ENCODE results near the gene UQCC2. TPM values are rescaled to one million over a fixed set of nuclear protein-coding genes. Genes with fewer than 3 reads are reported as not detected.
A peak's percentile ranks its signal among the peaks of the same experiment; 100 is the strongest.

Gene UQCC2
- total RNA-seq, 1 experiment from 2014 or later, result 71.2 TPM

DNA sequence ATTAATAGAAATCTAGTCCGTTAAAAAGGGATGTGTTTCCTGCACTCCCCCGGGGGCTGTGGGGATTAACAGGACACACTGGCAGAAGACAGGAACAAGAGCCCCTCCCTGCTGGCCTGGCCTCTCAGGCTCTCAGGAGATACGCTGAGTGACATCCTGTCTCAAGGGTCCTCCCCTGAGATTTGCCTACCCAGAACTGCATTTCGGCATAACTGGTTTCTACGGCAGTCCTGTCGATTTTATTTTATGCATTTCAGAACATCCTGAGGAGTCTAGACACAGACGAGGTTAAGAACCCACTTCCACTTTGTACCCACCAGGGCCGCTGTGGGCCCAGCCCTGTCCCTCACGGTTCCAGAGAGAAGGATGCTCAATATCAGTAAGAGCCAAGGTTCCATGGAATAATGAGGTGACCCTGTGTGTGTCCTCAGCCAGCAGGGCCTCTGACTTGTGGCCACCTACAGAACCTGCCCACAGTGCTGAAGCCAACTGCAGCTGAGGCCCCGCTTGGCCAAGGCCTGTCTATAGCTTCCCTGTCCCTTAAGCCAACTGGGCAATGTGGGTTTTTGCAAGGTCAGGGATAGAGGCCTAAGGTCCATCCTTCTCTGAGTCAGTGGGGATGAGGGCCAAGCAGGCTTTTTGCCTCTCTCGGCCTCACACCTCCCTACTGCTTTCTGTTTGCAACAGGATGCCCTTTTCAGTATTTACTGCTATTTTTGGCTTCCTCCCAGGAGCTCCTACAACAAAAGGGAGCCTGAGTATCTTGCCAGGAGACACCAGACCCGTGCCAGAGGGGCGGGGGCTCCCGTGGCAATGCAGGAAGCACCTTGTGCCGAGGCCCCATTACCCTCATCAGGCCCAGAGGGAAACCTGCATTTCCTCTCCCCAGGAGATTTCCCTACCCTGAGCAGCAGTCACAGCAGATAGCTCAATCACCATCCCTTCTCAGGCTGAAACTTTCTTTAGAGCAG is 14.7 kb downstream of the UQCC2 start:
- Histone ChIP-seq H4K20me1 (ENCODE audit: insufficient read depth) (peaks cover 23% of the 10 kb centered on the region), H3K9me3 (ENCODE audit: insufficient read depth, low read depth) (no peaks in the 10 kb centered on the region), H3K9me2 (ENCODE audit: insufficient read depth) (no peaks in the 10 kb centered on the region), H3K4me3 (no peak overlapping the region), H3F3A (ENCODE audit: insufficient read depth, low read depth) (peaks cover 67% of the 10 kb centered on the region), H3K36me3 (ENCODE audit: low read depth) (peaks cover 29% of the 10 kb centered on the region), H3K27me3 (ENCODE audit: insufficient read depth, low read depth) (no peaks in the 10 kb centered on the region), H2AFZ (no peak overlapping the region), H3K4me2 (no peak overlapping the region), H3K4me1 (replicated peaks; ENCODE audit: insufficient read depth) (peaks cover 21% of the 10 kb centered on the region; the same call in 1 of the 2 replicates), H3K27ac (0 out of 2 replicates have a peak overlapping the region, but pooled peaks have one; percentile 19), H3K79me2 (ENCODE audit: low read depth) (no peaks in the 10 kb centered on the region)
- TF ChIP-seq, protein P1, sequence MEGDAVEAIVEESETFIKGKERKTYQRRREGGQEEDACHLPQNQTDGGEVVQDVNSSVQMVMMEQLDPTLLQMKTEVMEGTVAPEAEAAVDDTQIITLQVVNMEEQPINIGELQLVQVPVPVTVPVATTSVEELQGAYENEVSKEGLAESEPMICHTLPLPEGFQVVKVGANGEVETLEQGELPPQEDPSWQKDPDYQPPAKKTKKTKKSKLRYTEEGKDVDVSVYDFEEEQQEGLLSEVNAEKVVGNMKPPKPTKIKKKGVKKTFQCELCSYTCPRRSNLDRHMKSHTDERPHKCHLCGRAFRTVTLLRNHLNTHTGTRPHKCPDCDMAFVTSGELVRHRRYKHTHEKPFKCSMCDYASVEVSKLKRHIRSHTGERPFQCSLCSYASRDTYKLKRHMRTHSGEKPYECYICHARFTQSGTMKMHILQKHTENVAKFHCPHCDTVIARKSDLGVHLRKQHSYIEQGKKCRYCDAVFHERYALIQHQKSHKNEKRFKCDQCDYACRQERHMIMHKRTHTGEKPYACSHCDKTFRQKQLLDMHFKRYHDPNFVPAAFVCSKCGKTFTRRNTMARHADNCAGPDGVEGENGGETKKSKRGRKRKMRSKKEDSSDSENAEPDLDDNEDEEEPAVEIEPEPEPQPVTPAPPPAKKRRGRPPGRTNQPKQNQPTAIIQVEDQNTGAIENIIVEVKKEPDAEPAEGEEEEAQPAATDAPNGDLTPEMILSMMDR (conservative IDR thresholded peaks at IDR 0.05), result no peak
- TF ChIP-seq EZH2 (IDR thresholded peaks at IDR 0.05; ENCODE audit: low read depth), result no peak
- POLR2A ChIA-PET (ENCODE audit: unreplicated experiment), result interaction anchor here (0.6 kb wide), 3 partner anchors 28 to 872 kb away, joined by 3 read pairs; no protein-coding TSS in a partner anchor
- DNase-seq, result peak in 1 of 2 experiments; percentile 71
- CTCF ChIA-PET, result interaction anchor here (0.6 to 1.7 kb wide), 3 partner anchors 14 to 114 kb away, joined by 3 to 7 read pairs (median 6); partner anchors contain the start of gene UQCC2
- intact Hi-C loops (cut with micrococcal nuclease; ENCODE audit: unreplicated experiment), result no loop called here
- BruUV-seq (replicated peaks), result no TSS peak

DNA sequence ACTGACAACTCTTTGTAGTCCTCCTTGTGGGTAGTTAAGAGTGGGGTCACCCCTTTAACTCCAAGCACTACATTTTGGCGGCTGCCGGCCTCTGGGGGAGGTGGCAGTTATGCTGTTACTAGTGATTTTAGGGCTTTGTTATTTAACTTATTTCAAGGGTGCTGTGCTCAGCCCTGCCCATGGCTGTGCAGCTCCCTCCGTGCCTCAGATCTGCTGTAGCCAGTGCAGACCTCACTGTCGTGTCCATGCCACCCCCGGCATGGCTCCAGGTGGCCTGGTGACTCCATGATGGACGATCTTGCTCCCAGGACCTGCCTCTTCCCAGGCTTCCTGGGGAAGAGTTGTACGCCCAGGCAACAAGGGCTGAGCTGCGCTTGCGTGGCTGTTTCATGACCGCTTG is 15.4 kb downstream of the UQCC2 start:
- Histone ChIP-seq H3K27ac (no peak overlapping the region), H3K4me2 (no peak overlapping the region), H3K9me2 (ENCODE audit: insufficient read depth) (no peaks in the 10 kb centered on the region), H4K20me1 (ENCODE audit: insufficient read depth) (peaks cover 29% of the 10 kb centered on the region), H3K36me3 (ENCODE audit: low read depth) (peaks cover 26% of the 10 kb centered on the region), H3K4me3 (no peak overlapping the region), H3F3A (ENCODE audit: insufficient read depth, low read depth) (peaks cover 67% of the 10 kb centered on the region), H3K4me1 (replicated peaks; ENCODE audit: insufficient read depth) (peaks cover 23% of the 10 kb centered on the region; the same call in 1 of the 2 replicates), H2AFZ (no peak overlapping the region), H3K9me3 (ENCODE audit: insufficient read depth, low read depth) (no peaks in the 10 kb centered on the region), H3K27me3 (ENCODE audit: insufficient read depth, low read depth) (no peaks in the 10 kb centered on the region), H3K79me2 (ENCODE audit: low read depth) (no peaks in the 10 kb centered on the region)
- TF ChIP-seq, protein P1 (conservative IDR thresholded peaks at IDR 0.05), result no peak
- TF ChIP-seq EZH2 (IDR thresholded peaks at IDR 0.05; ENCODE audit: low read depth), result no peak
- DNase-seq, result no peak
- CTCF ChIA-PET, result no interaction called here
- intact Hi-C loops (cut with micrococcal nuclease; ENCODE audit: unreplicated experiment), result no loop called here
- POLR2A ChIA-PET (ENCODE audit: unreplicated experiment), result no interaction called here
- BruUV-seq (replicated peaks), result no TSS peak

GRCh38 chr6:33695451-33695887 is 16.0 kb downstream of the UQCC2 start:
- Histone ChIP-seq H3K79me2 (ENCODE audit: low read depth) (no peaks in the 10 kb centered on the region), H3F3A (ENCODE audit: insufficient read depth, low read depth) (peaks cover 61% of the 10 kb centered on the region), H3K36me3 (ENCODE audit: low read depth) (peaks cover 32% of the 10 kb centered on the region), H3K4me1 (replicated peaks; ENCODE audit: insufficient read depth) (peaks cover 23% of the 10 kb centered on the region; the same call in 1 of the 2 replicates), H4K20me1 (ENCODE audit: insufficient read depth) (peaks cover 29% of the 10 kb centered on the region), H3K27ac (peak overlapping the region; percentile 54; the same call in 1 of the 2 replicates), H3K27me3 (ENCODE audit: insufficient read depth, low read depth) (no peaks in the 10 kb centered on the region), H3K4me3 (no peak overlapping the region), H3K9me2 (ENCODE audit: insufficient read depth) (no peaks in the 10 kb centered on the region), H3K4me2 (no peak overlapping the region), H3K9me3 (ENCODE audit: insufficient read depth, low read depth) (no peaks in the 10 kb centered on the region), H2AFZ (no peak overlapping the region)
- BruUV-seq (replicated peaks), result no TSS peak
- no peak for TF ChIP-seq EZH2 (IDR thresholded peaks at IDR 0.05; ENCODE audit: low read depth)
- TF ChIP-seq, protein P1 (conservative IDR thresholded peaks at IDR 0.05), result no peak
- no peak for DNase-seq
- intact Hi-C loops (cut with micrococcal nuclease; ENCODE audit: unreplicated experiment), result no loop called here
- POLR2A ChIA-PET (ENCODE audit: unreplicated experiment), result no interaction called here
- CTCF ChIA-PET, result no interaction called here

All from PC-9 (cell line).